GM19455 (cell line): ENCODE results near the gene PXDC1.
"Not testable (repeated sequence)": the region's sequence is repeated elsewhere in the genome, so short reads cannot be mapped to it uniquely, and the experiment has no call there.

Source experiments
- ATAC-seq: cut with Tn5 transposase; IDR thresholded peaks from one replicate; pipeline ENCODE4 v1.9.1; 2021; ENCODE audit not compliant: unreplicated experiment

The PXDC1 gene

GRCh38 chr6:3677351-3677750 is 74.2 kb downstream of the PXDC1 start:
- ATAC-seq, result not testable (repeated sequence)
